Upper lobe of left lung (tissue), 4 donors: Measurements from ENCODE around the gene C12orf57.

Experiments used
- EP300 ChIP-seq, 4 donors: sonication (generic); formaldehyde crosslinking; IDR thresholded peaks; one replicate each; pipeline ENCODE4 v1.5.1; 2017; ENCODE audit warnings: antibody characterized with exemption in 4 of 4, control low read depth in 2 of 4
- TF ChIP-seq, protein P1 (sequence below), 6 experiments: fragments of 450-650 bp in 4 of 6; fragments of 200-600 bp in 2 of 6; sonication (generic) in 2 of 6; IDR thresholded peaks; one replicate each; pipeline ENCODE4 v1.5.1; 2016 to 2019; ENCODE audit warnings: antibody characterized with exemption in 6 of 6

- TF ChIP-seq, protein P1, sequence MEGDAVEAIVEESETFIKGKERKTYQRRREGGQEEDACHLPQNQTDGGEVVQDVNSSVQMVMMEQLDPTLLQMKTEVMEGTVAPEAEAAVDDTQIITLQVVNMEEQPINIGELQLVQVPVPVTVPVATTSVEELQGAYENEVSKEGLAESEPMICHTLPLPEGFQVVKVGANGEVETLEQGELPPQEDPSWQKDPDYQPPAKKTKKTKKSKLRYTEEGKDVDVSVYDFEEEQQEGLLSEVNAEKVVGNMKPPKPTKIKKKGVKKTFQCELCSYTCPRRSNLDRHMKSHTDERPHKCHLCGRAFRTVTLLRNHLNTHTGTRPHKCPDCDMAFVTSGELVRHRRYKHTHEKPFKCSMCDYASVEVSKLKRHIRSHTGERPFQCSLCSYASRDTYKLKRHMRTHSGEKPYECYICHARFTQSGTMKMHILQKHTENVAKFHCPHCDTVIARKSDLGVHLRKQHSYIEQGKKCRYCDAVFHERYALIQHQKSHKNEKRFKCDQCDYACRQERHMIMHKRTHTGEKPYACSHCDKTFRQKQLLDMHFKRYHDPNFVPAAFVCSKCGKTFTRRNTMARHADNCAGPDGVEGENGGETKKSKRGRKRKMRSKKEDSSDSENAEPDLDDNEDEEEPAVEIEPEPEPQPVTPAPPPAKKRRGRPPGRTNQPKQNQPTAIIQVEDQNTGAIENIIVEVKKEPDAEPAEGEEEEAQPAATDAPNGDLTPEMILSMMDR (IDR thresholded peaks at IDR 0.05): no peak
- no peak for TF ChIP-seq EP300 (IDR thresholded peaks at IDR 0.05)
Observed at GRCh38 chr12:6982532-6982931, 38.7 kb downstream of the C12orf57 start.
